NCI-H1417 (cell line): ENCODE data around the gene MINDY2.
"Not testable (repeated sequence)": the region's sequence is repeated elsewhere in the genome, so short reads cannot be mapped to it uniquely, and the experiment has no call there.

Experiments used
- DNase-seq, 3 experiments: peaks; one replicate each; lab custom pipeline; 2025; lab: John Stamatoyannopoulos, UW

Gene MINDY2

GRCh38 chr15:58749532-58750337, 21.4 kb upstream of the MINDY2 start, which contains the start of gene ADAM10:
TSS of gene ADAM10 (minus strand) at chr15:58749707. CDS start at chr15:58749534, 173 bp downstream.
- DNase-seq = peak; percentile 98 to 100 (median 100)

GRCh38 chr15:58752716-58753115, 18.4 kb upstream of the MINDY2 start:
- DNase-seq = no peak

- no peak for DNase-seq
These were observed 15.8 kb upstream of the MINDY2 start for GRCh38 chr15:58755350-58755749.

- DNase-seq = peak; percentile 5 to 60 (median 9)
These were observed 15.1 kb upstream of the MINDY2 start for GRCh38 chr15:58755956-58756355.

- DNase-seq = no peak
These were observed 13.0 kb upstream of the MINDY2 start for GRCh38 chr15:58758141-58758540.

- DNase-seq = no peak
These were observed 10.6 kb upstream of the MINDY2 start for GRCh38 chr15:58760385-58761009.

- DNase-seq = no peak
These were observed 10.1 kb upstream of the MINDY2 start for GRCh38 chr15:58761010-58761388.

GRCh38 chr15:58762285-58762684, 8.8 kb upstream of the MINDY2 start:
- DNase-seq = no peak

- peak; percentile 5 to 85 (median 52) for DNase-seq
These were observed 8.4 kb upstream of the MINDY2 start for GRCh38 chr15:58762731-58763130.

GRCh38 chr15:58764468-58764867, 6.6 kb upstream of the MINDY2 start:
- no peak for DNase-seq

GRCh38 chr15:58766290-58766689, 4.8 kb upstream of the MINDY2 start:
- no peak for DNase-seq

GRCh38 chr15:58768601-58769004, 2.5 kb upstream of the MINDY2 start:
- not testable (repeated sequence) for DNase-seq

GRCh38 chr15:58770519-58770856, 614 bp upstream of the MINDY2 start:
- DNase-seq = no peak

- DNase-seq = peak in 2 of 3 experiments; percentile 75 to 85
These were observed 634 bp downstream of the MINDY2 start for GRCh38 chr15:58771621-58772250.

GRCh38 chr15:58773024-58773423, 1.9 kb downstream of the MINDY2 start:
- DNase-seq = no peak

GRCh38 chr15:58775402-58775801, 4.3 kb downstream of the MINDY2 start:
- DNase-seq = no peak

- no peak for DNase-seq
These were observed 6.0 kb downstream of the MINDY2 start for GRCh38 chr15:58777107-58777506.

GRCh38 chr15:58779554-58779953, 8.5 kb downstream of the MINDY2 start:
- no peak for DNase-seq

GRCh38 chr15:58785355-58785754, 14.3 kb downstream of the MINDY2 start:
- DNase-seq = no peak

GRCh38 chr15:58788056-58788710, 17.1 kb downstream of the MINDY2 start:
- no peak for DNase-seq

GRCh38 chr15:58793862-58794261, 22.8 kb downstream of the MINDY2 start:
- DNase-seq = no peak

- no peak for DNase-seq
These were observed 24.7 kb downstream of the MINDY2 start for GRCh38 chr15:58795825-58796224.

GRCh38 chr15:58797505-58797904, 26.4 kb downstream of the MINDY2 start:
- DNase-seq = no peak
